DMS153 (cell line): ENCODE data around the gene CACHD1.

Source experiments
- DNase-seq: peaks from one replicate; lab custom pipeline; 2025; lab: John Stamatoyannopoulos, UW

Gene CACHD1

DNA sequence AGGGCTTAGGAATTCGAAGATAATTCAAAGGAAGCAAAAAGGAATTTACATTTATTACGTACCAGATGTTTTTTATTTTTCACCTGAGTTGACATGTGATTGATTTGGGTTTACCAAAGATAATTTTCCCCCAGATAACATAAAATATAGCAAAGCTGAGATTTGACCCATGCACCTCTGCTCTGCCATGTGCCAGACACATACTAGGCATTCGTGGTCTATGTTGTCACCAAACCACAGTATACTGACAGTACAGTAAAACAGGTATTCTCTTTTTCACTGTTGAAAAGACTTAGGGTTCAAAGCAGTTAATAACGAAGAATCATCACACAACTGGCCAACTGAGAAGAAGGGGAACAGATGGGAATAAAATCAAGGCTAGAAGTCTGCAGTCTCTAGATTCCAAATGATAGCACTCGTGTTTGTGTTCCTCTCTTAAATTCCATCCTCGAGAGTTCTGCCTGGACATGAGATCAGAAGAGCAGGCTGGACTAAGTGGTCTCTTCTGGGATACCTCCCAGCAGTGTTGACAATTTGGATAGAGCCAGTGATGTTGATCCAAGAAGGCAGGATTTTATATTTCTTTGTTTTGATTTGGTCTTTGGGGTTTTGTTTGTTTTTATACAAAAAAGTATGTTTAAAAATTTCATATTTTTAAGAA, 189.7 kb downstream of the CACHD1 start:
- DNase-seq = no peak

DNA sequence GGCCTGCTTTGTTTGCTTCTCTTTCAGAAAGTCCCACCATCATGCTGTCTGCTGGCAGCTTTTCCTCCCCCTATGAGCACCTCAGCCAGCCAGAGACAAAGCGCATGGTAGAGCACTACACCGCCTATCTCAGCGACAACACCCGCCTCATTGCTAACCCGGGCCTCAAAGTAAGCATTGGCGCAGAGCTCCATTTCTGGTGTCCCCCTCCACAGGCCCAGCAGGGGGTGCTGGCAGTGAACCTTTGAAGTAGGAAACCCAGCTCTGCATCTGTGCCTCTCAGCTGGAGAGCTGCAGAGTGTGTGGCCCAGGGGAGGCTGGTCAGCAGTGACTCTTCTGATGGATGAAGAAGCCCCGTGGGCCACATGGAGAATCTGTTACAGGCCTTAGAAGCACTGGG, 193.7 kb downstream of the CACHD1 start:
- no peak for DNase-seq

DNA sequence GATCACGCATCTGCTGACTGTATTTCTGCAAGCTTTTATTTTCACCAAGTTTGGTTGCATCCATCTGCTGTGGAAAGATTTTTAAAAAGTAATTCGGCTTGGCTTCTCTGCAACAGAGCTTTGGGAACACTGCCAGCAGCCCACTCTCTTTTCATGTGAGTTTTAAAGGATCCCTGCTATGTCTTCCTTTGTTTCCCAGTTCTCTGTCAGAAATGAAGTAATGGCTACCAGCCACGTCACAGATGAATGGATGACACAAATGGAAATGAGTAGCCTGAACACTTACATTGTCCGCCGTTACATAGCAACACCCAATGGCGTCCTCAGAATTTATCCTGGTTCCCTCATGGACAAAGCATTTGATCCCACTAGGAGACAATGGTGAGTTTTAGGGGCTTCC, 194.4 kb downstream of the CACHD1 start:
- no peak for DNase-seq

DNA sequence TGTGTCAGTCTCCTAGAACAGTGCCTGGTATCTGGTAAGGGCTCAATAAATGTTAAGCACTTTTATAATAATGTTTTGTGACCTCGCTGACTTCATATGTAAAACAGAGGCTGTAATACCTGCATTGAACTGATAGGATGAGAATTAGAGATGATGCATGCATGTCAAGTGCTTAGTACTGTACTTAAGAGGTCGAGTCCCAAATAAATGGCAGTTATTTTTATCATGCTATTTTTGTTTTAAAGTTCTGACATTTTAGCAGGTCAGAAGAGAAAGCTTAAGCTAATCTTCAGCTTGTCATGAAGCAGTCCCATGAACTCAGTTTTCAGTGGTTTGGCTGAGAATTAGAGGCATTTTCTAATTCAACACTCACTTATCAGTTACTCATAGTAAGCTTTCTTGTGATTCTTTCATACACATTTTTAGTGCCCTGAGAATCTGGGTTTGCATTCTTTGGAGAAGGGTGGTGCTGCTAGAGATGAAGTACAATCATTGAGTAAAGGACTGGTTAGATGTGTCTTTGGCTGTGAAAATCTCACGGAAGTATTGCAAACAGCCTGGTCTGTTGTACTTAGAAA, 199.3 kb downstream of the CACHD1 start:
- no peak for DNase-seq

DNA sequence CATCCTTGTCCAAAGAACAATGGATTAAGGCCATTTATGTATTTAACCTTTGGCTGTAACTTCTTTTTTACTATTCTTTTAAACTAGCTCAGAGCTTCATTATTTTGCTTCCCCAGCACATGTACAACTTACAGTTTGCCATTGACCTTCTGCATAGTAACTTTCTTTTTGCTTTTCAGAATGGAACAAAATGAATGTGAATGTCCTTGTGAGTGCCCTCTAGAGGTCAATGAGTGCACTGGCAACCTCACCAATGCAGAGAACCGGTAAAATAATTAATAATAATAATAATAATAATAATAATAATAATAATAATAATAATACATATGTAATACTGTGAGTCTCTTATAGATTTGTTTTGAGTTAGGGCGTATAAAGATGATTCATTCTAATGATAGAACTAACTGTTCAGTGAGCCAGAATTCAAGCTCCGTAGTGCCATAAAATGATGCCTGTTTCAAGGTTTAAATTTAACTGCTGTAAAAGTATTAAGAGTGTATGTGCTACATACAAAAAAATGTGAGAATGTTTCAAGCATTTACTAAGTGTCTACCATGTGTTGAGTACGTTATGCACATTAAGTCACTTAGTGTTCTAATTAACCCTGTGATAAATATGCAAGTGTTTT, 205.9 kb downstream of the CACHD1 start:
- DNase-seq = no peak

DNA sequence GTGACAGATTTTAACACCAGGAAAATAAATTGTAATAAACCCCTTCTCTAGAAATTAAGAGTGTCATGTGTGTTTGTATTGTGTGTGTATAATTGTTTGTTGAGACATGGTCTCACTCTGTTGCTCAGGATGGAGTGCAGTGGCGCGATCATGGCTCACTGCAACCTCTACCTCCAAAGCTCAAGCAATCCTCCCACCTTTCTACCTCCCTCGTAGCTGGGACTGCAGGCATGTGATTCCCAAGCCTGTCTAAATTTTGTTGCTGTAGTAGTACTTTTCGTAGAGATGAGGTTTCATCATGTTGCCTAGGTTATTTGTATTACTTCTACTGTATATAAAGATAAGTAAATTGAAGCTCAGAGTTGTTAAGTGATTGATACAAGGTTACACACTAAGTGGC, 206.5 kb downstream of the CACHD1 start:
- no peak for DNase-seq

DNA sequence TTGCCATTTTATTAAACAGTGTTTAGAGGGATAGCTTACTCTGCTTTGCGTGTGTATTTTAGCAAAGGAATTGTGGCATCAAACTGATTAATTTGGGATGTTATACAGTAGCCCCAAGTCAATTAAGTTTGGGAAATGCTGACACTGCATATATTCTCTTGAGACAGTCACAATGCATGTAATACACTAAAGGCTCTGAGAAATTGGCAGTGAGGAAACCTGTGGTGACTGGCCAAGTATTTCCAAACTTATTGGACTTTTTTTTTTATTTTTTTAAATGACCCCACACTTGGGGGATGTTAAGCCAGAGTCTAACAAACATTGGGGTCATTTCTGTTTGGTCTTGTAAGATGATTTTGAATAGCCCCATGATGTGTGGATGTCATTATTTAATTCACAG, 207.6 kb downstream of the CACHD1 start:
- no peak for DNase-seq

DNA sequence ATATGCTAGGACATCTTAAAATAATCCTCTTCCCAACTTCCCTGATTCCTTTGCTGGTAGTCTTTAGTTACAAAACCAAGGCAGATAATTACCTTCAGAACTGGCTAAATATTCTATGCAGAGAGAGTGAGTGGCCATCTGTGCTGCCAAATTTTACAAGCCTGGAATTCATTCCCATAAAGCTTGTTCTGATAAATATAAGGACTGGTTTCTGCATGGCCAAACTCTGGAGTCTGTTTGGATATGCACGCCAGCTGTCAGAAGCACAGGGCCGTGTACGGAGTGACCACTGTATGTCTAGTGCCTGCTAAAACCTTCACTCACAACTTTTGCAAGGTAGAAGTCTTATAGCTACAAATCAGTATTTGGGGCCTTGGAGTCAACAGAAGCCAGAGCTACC, 208.4 kb downstream of the CACHD1 start:
- no peak for DNase-seq

DNA sequence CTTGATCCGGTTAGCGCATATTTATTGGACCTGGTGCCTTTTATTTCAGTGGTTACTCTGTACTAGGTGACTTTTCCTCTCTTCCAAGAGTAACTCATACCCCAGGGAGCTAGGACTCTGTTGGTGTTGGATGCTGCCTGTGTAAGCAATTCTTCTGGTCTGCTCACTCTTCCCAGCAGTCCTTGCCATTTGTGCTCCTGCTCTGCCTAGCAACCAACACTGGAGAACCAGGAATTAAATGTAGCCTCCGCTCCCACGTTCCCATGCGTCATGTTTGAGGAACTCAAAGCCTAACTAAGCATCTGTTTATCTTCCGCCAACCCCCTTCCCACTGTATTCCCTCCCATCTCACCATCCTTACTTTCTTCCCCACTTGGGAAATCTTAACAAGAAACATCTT, 209.2 kb downstream of the CACHD1 start:
- peak; percentile 3 for DNase-seq

DNA sequence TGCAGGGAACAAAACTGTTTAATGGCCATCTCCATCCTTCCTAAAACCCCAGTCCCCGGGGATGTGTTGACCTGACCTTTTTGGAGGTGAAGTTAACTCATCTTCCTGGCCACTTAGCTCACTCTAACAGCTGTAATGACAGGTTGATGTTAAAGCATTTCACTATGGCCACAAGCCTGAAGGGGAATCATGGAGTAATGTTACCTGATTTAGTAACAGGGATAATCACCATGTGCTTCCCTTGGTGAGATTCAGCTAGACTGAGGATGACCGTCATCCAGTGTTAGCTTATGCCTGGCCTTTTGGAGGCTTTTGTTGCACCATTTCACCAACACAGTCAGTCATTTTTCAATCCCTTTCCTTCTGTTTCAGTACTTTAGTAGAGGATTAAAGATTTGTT, 210.7 kb downstream of the CACHD1 start:
- no peak for DNase-seq

DNA sequence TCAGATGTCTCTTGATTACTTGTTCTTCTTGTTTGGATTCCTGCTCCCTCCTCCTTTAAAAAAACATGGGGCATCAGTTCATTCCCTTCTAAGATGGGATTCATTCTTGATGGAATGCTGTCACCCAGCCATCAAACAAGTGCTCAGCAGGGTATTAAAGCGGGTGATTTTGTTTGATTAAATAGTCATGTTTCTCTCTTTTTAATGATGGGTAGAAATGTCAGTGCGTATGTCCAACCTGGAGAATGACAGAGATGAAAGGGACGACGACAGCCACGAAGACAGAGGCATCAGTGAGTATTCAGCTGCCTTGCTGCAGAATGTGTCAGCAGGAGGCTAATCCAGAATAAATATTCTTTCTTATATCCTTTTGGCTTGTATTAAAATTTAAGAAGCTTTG, 211.1 kb downstream of the CACHD1 start:
- DNase-seq = no peak

DNA sequence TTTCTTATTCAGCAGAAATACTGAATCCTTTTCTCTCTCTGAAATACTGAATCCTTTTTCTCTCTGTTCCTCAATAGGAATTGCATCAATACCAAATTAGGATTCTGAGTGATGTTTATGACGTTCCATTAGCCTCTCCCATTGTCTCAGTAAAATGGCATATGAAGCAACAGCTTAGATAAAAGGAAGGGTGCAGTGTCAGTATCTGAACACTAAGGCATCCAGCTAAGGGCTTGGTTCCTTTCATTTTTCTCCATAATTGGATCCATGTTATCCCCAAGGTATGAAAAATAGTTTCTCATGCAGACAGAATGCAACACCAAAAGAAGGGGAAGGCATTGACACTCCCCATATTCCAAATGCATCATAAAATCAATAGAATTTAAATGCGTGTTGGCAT, 213.5 kb downstream of the CACHD1 start:
- DNase-seq = no peak

DNA sequence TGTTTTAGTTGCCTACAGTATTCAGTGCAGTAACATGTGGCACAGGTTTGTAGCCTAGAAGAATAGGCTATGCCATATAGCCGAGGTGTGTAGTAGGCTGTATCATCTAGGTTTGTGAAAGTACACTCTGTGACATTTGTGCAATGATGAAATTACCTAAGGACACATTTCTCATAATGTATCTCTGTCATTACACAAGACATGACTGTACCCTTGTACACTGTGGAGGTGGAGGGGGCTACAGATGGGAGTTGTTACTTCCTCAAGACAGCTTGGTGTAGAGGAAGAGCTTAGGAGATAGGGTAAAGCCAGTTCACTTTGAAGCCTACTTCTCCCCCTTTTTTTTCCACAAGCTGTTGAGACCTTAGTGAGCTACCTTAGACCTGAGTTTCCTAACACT, 215.3 kb downstream of the CACHD1 start:
- no peak for DNase-seq

DNA sequence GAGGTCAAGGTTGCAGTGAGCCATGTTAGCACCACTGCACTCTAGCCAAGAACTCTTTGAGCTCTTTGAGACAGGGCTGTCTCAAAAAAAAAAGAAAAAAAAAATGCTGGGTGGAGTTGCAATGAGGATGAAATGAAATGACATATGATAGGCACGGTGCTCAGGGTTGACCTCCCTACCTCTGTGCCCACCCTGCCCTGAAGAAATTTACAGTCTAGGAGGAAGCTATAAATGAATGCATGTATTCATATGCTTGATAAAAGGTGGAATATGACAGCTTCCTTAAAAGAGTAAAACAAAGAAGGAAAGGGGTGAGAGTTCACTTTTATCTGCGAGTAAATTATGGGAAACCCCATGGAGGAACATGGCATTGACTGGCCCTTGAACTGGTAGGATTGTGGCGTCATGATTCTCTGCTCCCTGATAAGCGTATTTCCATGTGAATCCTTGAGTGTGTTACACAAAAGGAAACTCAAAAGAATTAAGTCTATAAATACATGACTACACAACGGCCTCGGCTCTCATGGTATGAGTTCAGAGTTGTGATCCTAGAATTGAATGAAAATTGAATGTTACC, 215.9 kb downstream of the CACHD1 start:
- DNase-seq = no peak

DNA sequence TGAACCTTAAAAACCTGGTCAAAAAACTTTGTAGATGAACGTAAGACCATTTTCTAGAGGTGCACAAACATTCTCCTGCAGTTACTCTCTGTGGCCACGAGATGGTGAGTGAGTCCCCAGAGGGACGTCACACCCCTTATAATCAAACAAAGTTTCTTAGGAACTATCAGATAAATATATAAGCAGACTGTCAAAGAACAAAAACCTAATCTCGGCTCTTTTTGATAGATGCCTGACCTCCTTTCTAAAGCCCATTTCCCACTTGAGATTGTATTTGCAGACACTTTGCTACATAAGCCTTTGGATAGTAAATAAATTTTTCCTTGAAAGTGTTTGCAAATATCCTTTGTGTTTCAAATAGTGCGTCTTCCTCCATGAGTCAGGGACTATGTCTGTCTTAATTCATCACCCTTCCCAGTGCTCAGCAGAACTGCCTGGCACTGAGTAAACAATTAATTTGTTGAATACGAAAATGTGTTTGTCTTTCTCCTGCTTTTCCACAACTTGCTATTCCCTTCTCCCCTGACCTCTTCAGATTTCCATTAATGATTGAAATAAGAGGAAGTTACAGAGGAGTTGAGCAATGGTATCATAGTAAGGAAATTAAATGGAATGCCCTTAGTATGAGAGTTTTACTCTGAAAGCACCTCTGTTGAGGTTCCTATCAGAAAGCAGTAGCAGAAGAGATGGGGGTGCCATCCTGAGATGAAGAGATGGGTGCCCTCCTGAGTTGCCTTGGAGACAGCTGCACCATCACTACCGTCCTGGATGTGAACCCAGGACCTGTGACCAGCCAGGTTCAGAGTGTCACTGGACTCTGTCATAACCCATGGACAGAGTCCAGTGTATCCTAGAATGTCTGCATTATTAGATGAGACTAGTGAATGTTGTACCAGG, 217.1 kb downstream of the CACHD1 start:
- peak; percentile 44 for DNase-seq

DNA sequence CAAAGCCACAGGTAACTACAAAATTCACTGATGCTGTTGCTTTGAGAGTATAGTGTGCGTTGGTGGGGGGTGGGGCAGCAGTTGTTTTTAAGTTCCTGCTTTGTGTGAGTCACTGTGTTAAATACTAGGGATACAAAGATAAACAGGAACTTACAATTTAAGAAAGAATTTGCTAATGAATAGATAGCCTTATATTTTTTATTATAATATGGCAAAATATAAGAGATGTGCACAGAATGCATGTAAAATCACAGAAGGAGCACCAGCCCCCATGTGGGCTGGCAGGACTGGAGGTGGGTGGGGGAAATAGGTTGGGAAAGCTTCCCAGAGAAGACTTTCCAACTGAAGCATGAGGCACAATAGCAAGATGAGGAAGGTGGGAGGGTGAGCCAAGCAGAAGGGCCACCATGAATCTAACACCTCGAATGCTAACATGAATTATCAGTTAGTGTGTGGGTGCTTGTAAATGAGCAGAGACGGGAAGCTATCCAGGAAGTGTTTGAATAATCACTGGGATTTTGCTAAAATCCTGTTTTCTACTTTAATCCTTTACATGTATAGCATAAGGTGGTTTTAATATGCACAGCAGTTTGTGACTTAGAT, 217.9 kb downstream of the CACHD1 start:
- peak; percentile 6 for DNase-seq

DNA sequence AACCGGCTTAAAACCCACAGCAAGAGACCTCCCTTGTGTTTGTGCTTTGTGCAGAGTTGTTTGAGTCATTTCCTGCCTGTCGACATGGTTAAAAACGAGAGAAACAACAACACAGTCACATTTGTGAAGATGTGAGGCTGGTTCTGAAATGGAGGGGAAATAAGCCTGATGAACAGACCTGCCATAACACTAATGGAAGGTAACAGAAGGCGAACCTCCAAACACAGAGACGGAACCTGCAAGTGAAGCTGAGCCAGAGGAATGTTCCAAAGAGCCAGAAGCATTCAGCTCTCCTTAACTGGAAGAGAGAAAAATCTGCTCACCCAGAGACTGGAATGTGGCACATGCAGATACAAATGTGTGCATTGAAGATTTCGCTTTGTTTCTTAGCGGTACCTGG, 221.7 kb downstream of the CACHD1 start:
- DNase-seq = no peak

DNA sequence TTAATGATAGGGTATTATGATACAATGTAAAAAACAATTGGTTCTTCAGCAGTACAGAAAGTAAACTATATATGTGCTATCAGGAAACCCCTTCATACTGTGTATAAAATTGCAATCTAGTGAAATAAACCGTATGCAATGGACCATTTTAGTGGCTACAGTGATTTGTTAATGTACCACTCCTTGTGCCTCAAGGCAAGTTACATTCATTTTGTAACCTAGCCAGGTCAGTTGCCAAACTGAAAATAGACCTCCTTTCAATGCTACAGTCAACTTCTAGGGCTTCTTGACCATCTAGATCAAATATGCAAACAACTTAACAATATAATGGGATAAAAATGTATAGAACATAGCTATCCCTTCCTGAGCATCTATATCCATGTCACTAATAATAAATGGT, 223.0 kb downstream of the CACHD1 start:
- no peak for DNase-seq

DNA sequence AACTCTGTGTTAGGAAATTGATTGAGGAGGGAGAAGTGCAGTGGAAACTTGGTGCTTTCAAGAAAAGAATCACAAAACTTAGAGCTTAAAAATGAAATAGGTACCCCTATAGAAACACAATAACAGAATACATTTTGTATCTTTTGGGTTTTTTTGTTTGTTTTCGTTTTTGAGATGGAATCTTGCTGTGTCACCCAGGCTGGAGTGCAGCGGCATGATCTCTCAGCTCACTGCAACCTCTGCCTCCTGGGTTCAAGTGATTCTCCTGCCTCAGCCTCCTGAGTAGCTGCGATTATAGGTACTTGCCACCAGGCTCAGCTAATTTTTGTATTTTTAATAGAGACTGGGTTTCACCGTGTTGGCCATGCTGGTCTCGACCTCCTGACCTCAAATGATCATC, 223.5 kb downstream of the CACHD1 start:
- DNase-seq = no peak

DNA sequence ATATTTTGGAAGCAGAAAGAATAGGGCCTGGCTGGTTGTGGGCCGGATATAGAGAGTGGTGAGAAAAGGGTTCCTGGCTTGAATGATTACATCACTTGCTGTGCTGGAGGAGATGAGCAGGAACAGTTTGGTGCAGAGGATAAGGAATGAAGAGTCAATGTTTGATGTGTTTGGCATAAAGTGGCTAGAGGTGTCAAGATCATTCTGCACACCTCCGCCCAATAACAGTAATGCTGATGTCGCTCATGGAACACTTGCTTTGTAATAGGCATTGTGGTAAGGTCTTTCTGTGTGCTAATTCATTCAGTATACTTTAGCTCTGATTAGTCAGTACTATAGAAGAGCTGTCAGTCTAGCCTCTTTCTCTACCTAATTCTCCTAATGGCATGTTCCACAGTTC, 226.9 kb downstream of the CACHD1 start:
- DNase-seq = no peak

DNA sequence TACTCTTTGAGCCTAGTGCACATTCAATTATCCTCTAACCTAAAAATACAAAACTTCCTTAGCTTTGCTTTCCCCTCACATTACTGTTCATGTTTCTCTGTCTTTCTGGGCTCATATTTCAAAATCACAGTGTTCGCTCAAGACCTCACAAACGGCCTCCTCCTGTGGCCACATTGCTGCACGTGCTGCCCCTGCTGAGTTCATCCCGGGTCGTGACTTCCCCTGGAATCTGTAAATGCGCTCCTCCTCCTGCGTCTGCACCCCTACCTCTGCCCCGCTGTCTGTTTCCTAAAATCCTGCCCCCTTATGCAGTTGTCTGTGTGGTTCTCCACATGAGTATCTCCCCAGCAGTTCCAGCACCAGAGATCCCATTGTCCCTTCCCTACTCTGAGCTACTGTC, 229.4 kb downstream of the CACHD1 start:
- DNase-seq = no peak

DNA sequence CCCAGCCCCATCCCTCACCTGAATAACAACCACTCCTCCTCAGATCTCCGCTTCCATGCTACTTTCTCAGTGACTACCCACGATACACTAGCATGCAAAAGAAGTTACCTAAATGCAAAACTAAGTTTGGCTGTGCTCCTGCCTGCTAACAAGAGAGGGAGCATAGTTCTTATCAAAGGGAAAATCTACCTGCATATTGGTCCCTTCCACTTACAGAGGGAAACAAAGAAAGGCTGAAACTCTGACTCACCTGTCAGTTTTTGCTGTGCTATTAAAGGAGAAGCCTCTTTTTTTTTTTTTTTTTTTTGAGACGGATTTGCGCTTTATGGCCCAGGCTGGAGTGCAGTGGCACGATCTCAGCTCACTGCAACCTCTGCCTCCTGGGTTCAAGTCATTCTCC, 231.1 kb downstream of the CACHD1 start:
- no peak for DNase-seq
